ENCODE measurements around the gene FNDC3A. TPM values are rescaled to one million over a fixed set of nuclear protein-coding genes. Genes with fewer than 3 reads are reported as not detected.
"Not testable (repeated sequence)": the region's sequence is repeated elsewhere in the genome, so short reads cannot be mapped to it uniquely, and the experiment has no call there.

Gene FNDC3A
- total RNA-seq, 2 donors from 2014 or later, result 48.2 to 86.3 TPM

DNA sequence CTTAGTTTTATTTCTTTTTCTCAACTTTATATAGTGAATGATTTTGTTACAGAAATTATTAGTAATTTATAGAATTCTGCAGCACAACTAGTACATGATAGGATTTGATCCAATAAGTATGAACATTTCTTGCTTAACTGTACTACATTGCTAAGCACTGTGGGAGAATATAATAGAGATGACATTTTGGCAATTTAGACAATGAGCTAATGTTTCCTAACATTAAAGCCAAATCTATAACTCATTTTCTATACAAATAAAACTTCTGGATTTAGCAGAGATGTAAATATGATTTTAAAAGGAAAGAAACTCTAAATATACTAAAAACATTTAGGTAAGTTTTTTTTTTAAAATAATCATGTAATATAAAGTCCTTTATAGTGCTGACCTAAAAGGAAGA, 87.3 kb downstream of the FNDC3A start:
- no peak for TF ChIP-seq CTCF (IDR thresholded peaks at IDR 0.05)
- no peaks in the 10 kb centered on the region for H3K36me3 ChIP-seq
- no peak overlapping the region for H3K4me3 ChIP-seq

GRCh38 chr13:49063497-49063896, 87.8 kb downstream of the FNDC3A start:
- no peak for TF ChIP-seq CTCF (IDR thresholded peaks at IDR 0.05)
- H3K36me3 ChIP-seq, result no peaks in the 10 kb centered on the region

More for the DNA sequence above, 87.3 kb downstream of the FNDC3A start:
- Histone ChIP-seq H3K4me1 (ENCODE audit: control insufficient read depth in 1 of 2, low read depth in 2 of 2) (peaks cover 12 to 22% of the 10 kb centered on the region in 2 donors), H3K27ac (no peak overlapping the region), H3K27me3 (replicated peaks; ENCODE audit: insufficient read depth) (no peaks in the 10 kb centered on the region), H3K9me3 (no peaks in the 10 kb centered on the region)
- ATAC-seq (ENCODE audit: insufficient number of reproducible peaks, low FRiP score, low read depth) (no peak), DNase-seq (ENCODE audit: low spot score) (no peak)

DNA sequence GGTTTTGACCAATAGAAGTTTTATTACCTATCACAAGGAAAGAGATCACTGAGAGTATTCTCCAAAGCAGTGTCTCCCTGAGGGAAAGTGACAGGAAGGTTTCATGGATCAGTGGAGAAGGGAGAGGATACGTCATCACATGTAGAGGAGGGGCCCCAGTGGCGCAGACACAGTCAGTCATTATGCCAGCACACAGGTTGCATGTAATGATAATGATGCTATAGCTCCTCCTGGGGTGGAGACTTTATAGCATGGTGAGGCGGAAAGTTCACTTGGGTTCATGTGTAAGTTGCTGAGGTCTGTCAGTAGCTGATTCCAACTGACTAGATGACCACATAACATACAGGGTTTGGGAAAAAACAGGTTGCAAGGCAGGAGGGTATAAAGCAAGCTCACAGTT, 88.8 kb downstream of the FNDC3A start:
- Histone ChIP-seq H3K9me3 (no peaks in the 10 kb centered on the region), H3K27ac (no peak overlapping the region), H3K4me3 (no peak overlapping the region), H3K4me1 (ENCODE audit: control insufficient read depth in 1 of 2, low read depth in 2 of 2) (peaks cover 12 to 22% of the 10 kb centered on the region in 2 donors), H3K27me3 (replicated peaks; ENCODE audit: insufficient read depth) (no peaks in the 10 kb centered on the region), H3K36me3 (no peaks in the 10 kb centered on the region)
- no peak for TF ChIP-seq CTCF (IDR thresholded peaks at IDR 0.05)
- ATAC-seq (ENCODE audit: insufficient number of reproducible peaks, low FRiP score, low read depth) (no peak), DNase-seq (ENCODE audit: low spot score) (no peak)

More at GRCh38 chr13:49063497-49063896, 87.8 kb downstream of the FNDC3A start:
- H3K4me3 ChIP-seq, result no peak overlapping the region
- no peak overlapping the region for H3K27ac ChIP-seq
- peaks cover 12 to 22% of the 10 kb centered on the region in 2 donors for H3K4me1 ChIP-seq (ENCODE audit: control insufficient read depth in 1 of 2, low read depth in 2 of 2)
- ATAC-seq (ENCODE audit: insufficient number of reproducible peaks, low FRiP score, low read depth), result no peak
- H3K27me3 ChIP-seq (replicated peaks; ENCODE audit: insufficient read depth), result no peaks in the 10 kb centered on the region
- no peaks in the 10 kb centered on the region for H3K9me3 ChIP-seq
- no peak for DNase-seq (ENCODE audit: low spot score)

GRCh38 chr13:49066856-49067255, 91.1 kb downstream of the FNDC3A start:
- DNase-seq (ENCODE audit: low spot score) (no peak), ATAC-seq (ENCODE audit: insufficient number of reproducible peaks, low FRiP score, low read depth) (no peak)
- no peak overlapping the region for H3K27ac ChIP-seq
- peaks cover 12 to 29% of the 10 kb centered on the region in 2 donors for H3K4me1 ChIP-seq (ENCODE audit: control insufficient read depth in 1 of 2, low read depth in 2 of 2)
- H3K27me3 ChIP-seq (replicated peaks; ENCODE audit: insufficient read depth), result no peaks in the 10 kb centered on the region
- no peaks in the 10 kb centered on the region for H3K9me3 ChIP-seq
- no peak overlapping the region for H3K4me3 ChIP-seq
- H3K36me3 ChIP-seq, result no peaks in the 10 kb centered on the region
- TF ChIP-seq CTCF (IDR thresholded peaks at IDR 0.05), result no peak

- ATAC-seq (ENCODE audit: insufficient number of reproducible peaks, low FRiP score, low read depth); H3K4me3 ChIP-seq; H3K27me3 ChIP-seq (replicated peaks; ENCODE audit: insufficient read depth); H3K36me3 ChIP-seq; H3K9me3 ChIP-seq; H3K27ac ChIP-seq; DNase-seq (ENCODE audit: low spot score): not testable (repeated sequence)
- peaks cover 6 to 15% of the 10 kb centered on the region in 2 donors for H3K4me1 ChIP-seq (ENCODE audit: control insufficient read depth in 1 of 2, low read depth in 2 of 2)
Measured at GRCh38 chr13:49068498-49068897, 92.8 kb downstream of the FNDC3A start.

- H3K4me3 ChIP-seq; H3K27me3 ChIP-seq (replicated peaks; ENCODE audit: insufficient read depth); H3K27ac ChIP-seq; H3K9me3 ChIP-seq; DNase-seq (ENCODE audit: low spot score); ATAC-seq (ENCODE audit: insufficient number of reproducible peaks, low FRiP score, low read depth); H3K36me3 ChIP-seq: not testable (repeated sequence)
- peaks cover 6 to 15% of the 10 kb centered on the region in 2 donors for H3K4me1 ChIP-seq (ENCODE audit: control insufficient read depth in 1 of 2, low read depth in 2 of 2)
Measured at GRCh38 chr13:49070021-49070420, 94.3 kb downstream of the FNDC3A start.
